NCI-H2107 (cell line): Measurements from ENCODE around the gene EFCAB13.
"Not testable (repeated sequence)": the region's sequence is repeated elsewhere in the genome, so short reads cannot be mapped to it uniquely, and the experiment has no call there.

Source experiments
- DNase-seq: peaks from one replicate; lab custom pipeline; 2025; lab: John Stamatoyannopoulos, UW

The EFCAB13 gene

DNA sequence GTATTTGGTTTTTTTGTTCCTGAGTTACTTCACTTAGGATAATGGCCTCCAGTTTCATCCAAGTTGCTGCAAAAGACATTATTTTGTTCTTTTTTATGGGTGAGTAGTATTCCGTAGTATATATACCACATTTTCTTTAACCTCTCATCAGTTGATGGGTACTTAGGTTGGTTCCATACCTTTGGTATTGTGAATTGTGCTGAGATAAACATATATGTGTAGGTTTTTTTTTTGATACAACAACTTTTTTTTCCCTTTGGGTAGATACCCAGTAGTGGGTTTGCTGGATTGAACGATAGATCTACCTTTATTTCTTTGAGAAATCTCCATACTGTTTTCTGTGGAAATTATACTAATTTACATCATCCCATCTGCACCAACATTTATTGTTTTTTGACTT, 6.8 kb downstream of the EFCAB13 start:
- DNase-seq: no peak

GRCh38 chr17:47332287-47332686, 8.5 kb downstream of the EFCAB13 start:
- DNase-seq: no peak

DNA sequence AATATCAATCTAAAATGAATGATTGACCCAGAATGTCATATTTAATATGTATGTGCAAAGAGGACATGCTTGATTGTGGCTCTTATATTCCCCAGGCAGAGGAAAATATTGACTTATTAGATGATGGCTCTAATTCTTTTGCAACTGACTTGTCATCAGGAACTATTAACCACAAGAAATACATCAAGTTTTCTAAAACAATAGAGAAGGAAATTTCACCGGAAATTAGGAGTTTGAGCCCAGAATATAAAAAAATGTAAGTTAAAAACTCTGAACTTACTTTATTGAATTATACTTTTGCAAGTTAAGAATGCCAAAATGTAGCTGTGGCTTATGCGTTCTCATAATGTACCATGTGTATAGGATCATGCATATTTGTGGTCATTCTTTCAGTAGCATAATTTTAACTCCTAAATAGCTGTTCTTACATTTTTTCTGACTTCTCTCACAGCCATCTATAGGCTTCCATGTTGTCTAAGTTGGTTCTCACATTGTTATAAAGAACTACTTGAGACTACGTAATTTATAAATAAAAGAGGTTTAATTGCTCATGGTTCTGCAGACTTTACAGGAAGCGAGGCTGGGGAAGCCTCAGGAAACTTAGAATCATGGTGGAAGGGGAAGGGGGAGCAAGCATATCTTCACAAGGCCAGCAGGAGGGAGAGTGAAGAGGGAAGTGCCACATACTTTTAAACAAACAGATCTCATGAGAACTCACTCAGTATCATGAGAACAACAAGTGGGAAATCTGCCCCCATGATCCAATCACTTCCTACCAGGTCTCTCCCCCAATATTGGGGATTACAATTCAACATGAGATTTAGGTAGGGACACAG, 11.6 kb downstream of the EFCAB13 start:
- DNase-seq: no peak

DNA sequence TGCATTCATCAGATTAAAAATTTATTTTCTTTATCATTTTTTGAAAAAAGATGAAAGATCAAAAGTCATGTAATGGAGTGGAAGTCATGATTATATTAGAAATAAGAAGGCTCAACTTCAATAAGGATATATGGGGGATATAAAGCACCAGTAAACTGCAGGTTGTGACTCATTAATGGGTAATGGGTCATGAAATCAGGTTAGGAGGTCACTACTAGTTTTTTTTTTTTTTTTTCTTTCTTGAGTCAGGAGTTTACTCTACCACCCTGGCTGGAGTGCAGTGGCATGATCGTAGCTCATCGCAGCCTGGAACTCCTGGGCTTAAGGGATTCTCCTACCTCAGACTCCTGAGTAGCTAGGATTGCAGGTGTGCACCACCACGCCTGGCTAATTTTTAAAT, 14.3 kb downstream of the EFCAB13 start:
- DNase-seq: no peak

- no peak for DNase-seq
Observed at GRCh38 chr17:47352848-47353247, 29.1 kb downstream of the EFCAB13 start.

DNA sequence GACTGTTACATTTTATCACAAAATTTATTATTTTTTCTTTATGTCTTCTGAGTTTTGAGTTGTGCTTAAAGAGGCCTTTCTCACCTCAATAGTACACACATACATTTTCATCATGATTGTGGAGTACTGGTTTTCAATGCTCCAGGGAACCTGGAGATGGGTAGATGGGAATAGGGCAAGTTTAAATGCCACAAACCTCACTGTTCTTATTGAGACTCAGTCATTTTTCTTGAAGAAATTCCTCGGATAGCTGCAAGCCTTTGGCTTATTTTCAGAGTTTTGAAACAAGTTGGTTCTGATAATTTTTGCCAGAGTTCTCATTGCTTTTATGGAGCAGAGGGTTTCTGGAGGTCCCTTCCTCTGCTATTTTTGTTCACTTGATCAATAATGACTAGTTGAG, 34.9 kb downstream of the EFCAB13 start:
- no peak for DNase-seq

- DNase-seq: no peak
Observed at GRCh38 chr17:47363171-47363570, 39.4 kb downstream of the EFCAB13 start.

DNA sequence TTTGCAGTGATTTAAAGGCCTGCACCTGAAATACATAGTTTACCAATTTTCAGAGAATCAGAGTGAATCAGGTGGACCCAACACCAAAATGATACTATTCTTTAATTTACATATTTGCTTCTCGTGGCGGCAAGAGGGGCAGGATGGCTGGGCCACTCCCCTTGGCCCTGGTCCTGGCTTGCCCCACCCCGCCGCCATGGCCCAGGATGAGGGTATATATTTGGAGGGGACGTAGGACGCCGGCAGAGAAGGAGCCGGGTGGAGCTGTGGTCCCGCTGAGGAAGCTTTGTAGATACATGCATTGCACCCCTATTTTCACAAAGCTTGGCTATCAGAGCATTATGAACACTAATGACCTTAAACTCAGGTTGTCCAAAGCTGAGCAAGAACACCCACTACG, 43.5 kb downstream of the EFCAB13 start:
- no peak for DNase-seq

- DNase-seq: no peak
Observed at GRCh38 chr17:47368262-47368661, 44.5 kb downstream of the EFCAB13 start.

DNA sequence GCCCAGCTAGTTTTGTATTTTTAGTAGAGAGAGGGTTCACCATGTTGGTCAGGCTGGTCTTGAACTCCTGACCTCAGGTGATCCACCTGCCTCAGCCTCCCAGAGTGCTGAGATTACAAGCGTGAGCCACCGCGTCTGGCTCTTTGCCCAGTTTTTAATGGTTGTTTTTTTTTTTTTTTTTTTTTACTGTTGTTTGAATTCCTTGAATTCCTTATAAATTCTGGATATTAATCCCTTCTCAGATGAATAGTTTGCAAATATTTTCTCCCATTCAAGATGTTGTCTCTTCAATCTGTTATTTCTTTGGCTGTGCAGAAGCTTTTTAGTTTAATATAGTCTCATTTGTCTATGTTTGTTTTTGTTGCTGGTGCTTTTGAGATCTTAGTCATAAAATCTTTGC, 47.1 kb downstream of the EFCAB13 start:
- not testable (repeated sequence) for DNase-seq

DNA sequence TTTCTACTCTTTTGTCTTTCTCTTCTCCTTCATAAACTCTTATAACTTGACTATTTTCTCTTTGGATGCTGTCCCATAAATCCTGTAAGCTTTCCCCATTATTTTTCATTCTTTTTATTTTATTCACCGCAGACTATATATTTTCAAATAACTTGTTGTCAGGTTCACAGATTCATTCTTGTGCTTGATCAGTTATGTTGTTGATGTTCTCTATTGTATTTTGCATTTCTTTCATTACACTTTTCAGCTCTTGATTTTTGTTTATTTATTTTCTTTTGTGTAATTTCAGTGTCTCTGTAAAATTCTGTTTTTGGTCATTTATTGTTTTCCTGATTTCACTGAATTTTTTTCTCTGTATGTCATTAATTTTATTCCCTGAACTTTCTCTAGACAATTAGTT, 49.2 kb downstream of the EFCAB13 start:
- DNase-seq: no peak

DNA sequence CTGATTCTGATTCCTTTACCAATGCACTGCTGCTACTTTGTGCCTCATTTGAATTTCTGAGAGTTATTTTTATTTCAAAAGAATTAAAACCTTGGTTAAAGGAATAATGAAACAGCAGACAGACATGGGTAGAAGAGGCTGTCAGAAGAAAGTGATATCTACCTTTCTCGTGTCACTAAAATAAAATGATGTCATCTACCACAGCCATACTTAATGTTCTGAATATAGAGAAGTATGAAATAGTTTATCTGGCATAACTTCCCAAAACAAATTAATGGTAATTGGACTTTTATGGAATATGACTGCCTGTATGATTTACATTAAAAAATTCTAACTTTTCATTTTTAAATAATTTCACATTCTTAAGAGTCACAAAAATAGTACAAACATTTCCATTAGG, 52.5 kb downstream of the EFCAB13 start:
- DNase-seq: no peak

- no peak for DNase-seq
Observed at GRCh38 chr17:47388825-47389224, 65.1 kb downstream of the EFCAB13 start.

DNA sequence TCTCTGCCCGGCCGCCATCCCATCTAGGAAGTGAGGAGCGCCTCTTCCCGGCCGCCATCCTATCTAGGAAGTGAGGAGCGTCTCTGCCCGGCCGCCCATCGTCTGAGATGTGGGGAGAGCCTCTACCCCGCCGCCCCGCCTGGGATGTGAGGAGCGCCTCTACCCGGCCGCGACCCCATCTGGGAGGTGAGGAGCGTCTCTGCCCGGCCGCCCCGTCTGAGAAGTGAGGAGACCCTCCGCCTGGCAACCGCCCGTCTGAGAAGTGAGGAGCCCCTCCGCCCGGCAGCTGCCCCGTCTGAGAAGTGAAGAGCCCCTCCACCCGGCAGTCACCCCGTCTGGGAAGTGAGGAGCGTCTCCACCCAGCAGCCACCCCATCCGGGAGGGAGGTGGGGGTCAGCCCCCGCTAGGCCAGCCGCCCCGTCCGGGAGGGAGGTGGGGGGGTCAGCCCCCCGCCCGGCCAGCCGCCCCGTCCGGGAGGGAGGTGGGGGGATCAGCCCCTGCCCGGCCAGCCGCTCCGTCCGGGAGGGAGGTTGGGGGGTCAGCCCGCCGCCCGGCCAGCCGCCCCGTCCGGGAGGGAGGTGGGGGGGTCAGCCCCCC, 73.9 kb downstream of the EFCAB13 start:
- DNase-seq: not testable (repeated sequence)

DNA sequence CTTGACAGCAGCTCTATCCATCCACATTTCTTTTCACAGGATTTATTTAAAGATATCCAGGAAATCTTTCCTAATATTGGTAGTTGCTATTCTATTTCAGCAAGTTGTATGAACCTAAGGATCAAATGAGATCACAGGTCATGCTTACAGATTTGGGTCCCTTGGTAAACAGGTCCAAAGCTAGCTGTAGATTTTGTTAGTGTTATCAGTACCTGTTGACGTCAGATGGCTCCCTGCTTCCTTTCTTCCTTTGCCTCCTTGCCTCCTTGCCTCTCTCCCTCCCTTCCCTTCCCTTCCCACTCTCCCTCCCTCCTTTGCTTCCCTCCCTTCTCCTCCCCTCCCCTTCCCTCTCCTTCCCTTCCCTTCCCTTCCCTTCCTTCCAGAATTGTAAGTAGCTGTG, 76.6 kb downstream of the EFCAB13 start:
- no peak for DNase-seq

DNA sequence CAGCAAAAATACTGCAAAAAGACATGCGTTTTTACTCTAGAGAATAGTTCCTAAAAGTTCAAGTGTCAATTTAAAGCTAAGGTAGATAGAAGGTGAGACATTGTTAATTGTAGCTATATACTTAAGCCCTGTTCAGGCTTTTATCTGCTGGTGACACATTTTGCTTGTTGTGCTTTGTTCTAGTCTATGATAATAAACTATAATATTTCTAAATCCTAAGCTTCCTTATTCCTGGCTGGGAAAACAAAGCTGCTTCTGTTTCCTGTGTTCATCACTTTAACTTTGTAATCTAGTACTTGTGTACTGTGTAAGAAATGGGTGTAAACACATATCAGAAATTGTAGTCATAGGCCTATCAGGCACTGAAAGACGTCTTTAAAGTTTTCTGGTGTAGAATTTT, 77.3 kb downstream of the EFCAB13 start:
- no peak for DNase-seq

GRCh38 chr17:47404006-47404405, 80.3 kb downstream of the EFCAB13 start:
- no peak for DNase-seq

- DNase-seq: no peak
Observed at GRCh38 chr17:47404875-47405274, 81.1 kb downstream of the EFCAB13 start.

GRCh38 chr17:47413872-47414271, 90.1 kb downstream of the EFCAB13 start:
- DNase-seq: no peak

GRCh38 chr17:47414612-47415011, 90.9 kb downstream of the EFCAB13 start:
- DNase-seq: no peak

GRCh38 chr17:47423406-47424295, 99.9 kb downstream of the EFCAB13 start:
- DNase-seq: no peak

DNA sequence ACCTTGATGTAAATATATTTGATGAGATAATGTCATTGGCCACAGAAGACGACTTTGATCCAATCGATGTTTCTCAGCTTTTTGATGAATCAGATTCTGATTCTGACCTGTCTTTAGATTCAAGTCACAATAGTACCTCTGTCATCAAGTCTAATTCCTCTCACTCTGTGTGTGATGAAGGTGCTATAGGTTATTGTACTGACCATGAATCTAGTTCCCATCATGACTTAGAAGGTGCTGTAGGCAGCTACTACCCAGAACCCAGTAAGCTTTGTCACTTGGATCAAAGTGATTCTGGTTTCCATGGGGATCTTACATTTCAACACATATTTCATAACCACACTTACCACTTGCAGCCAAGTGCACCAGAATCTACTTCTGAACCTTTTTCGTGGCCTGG, 101.5 kb downstream of the EFCAB13 start:
- not testable (repeated sequence) for DNase-seq
